ENCODE measurements around the gene HRH1. TPM values are rescaled to one million over a fixed set of nuclear protein-coding genes. Genes with fewer than 3 reads are reported as not detected.
"Not testable (repeated sequence)": the region's sequence is repeated elsewhere in the genome, so short reads cannot be mapped to it uniquely, and the experiment has no call there.

Gene HRH1
- total RNA-seq, 6 experiments from 2014 or later = 0.14 to 0.66 (median 0.41) TPM; not detected in 2

- ATAC-seq (no peak), DNase-seq (no peak)
- H3K27me3 ChIP-seq = no peaks in the 10 kb centered on the region
- WGBS (ENCODE audit: insufficient coverage, low coverage, low lambda C conversion rate, missing lambda C conversion rate) = 69% methylated on average over 8 of the region's 8 CpGs
- H3K4me1 ChIP-seq = no peaks in the 10 kb centered on the region
- no peak for TF ChIP-seq CTCF (IDR thresholded peaks at IDR 0.05)
- no peak for TF ChIP-seq POLR2A (IDR thresholded peaks at IDR 0.05)
- no peak overlapping the region for H3K27ac ChIP-seq
- no peak overlapping the region for H3K4me3 ChIP-seq
- no peaks in the 10 kb centered on the region for H3K36me3 ChIP-seq
- H3K9me3 ChIP-seq = no peaks in the 10 kb centered on the region
- intact Hi-C loops (cut with DNase I) = no loop called here
Measured at GRCh38 chr3:11165476-11165875, 11.2 kb downstream of the HRH1 start.

- ATAC-seq; H3K27ac ChIP-seq; DNase-seq; H3K4me3 ChIP-seq; intact Hi-C loops (cut with DNase I); H3K27me3 ChIP-seq; H3K36me3 ChIP-seq; H3K9me3 ChIP-seq; H3K4me1 ChIP-seq: not testable (repeated sequence)
- 66% methylated on average over 4 of the region's 12 CpGs for WGBS (ENCODE audit: insufficient coverage, low coverage, low lambda C conversion rate, missing lambda C conversion rate)
Measured at GRCh38 chr3:11166807-11167400, 12.6 kb downstream of the HRH1 start.

- 81% methylated on average over 3 of the region's 3 CpGs for WGBS (ENCODE audit: insufficient coverage, low coverage, low lambda C conversion rate, missing lambda C conversion rate)
- TF ChIP-seq CTCF (IDR thresholded peaks at IDR 0.05) (no peak), POLR2A (IDR thresholded peaks at IDR 0.05) (no peak)
- no peak for ATAC-seq
- DNase-seq = no peak
- intact Hi-C loops (cut with DNase I) = no loop called here
- no peaks in the 10 kb centered on the region for H3K36me3 ChIP-seq
- H3K27ac ChIP-seq = no peak overlapping the region
- no peaks in the 10 kb centered on the region for H3K9me3 ChIP-seq
- no peak overlapping the region for H3K4me3 ChIP-seq
- no peaks in the 10 kb centered on the region for H3K27me3 ChIP-seq
- no peaks in the 10 kb centered on the region for H3K4me1 ChIP-seq
Measured at GRCh38 chr3:11167590-11167989, 13.3 kb downstream of the HRH1 start.

- Histone ChIP-seq H3K27ac (no peak overlapping the region), H3K4me3 (no peak overlapping the region), H3K9me3 (no peaks in the 10 kb centered on the region), H3K4me1 (no peaks in the 10 kb centered on the region), H3K27me3 (no peaks in the 10 kb centered on the region), H3K36me3 (no peaks in the 10 kb centered on the region)
- no peak for ATAC-seq
- no peak for DNase-seq
- intact Hi-C loops (cut with DNase I) = no loop called here
- no peak for TF ChIP-seq POLR2A (IDR thresholded peaks at IDR 0.05)
- TF ChIP-seq CTCF (IDR thresholded peaks at IDR 0.05) = no peak
- no CpG with 5 or more reads among the region's 13 CpGs for WGBS (ENCODE audit: insufficient coverage, low coverage, low lambda C conversion rate, missing lambda C conversion rate)
Measured at GRCh38 chr3:11168406-11168805, 14.1 kb downstream of the HRH1 start.

- DNase-seq = no peak
- intact Hi-C loops (cut with DNase I) = no loop called here
- ATAC-seq = no peak
- Histone ChIP-seq H3K9me3 (no peaks in the 10 kb centered on the region), H3K4me1 (no peaks in the 10 kb centered on the region), H3K27ac (no peak overlapping the region), H3K36me3 (no peaks in the 10 kb centered on the region), H3K27me3 (no peaks in the 10 kb centered on the region), H3K4me3 (no peak overlapping the region)
- TF ChIP-seq CTCF (IDR thresholded peaks at IDR 0.05) (no peak), POLR2A (IDR thresholded peaks at IDR 0.05) (no peak)
- WGBS (ENCODE audit: insufficient coverage, low coverage, low lambda C conversion rate, missing lambda C conversion rate) = 50% methylated on average over 1 of the region's 13 CpGs
Measured at GRCh38 chr3:11168881-11169805, 14.8 kb downstream of the HRH1 start.
